ENCODE data around the gene IRF9. TPM values are rescaled to one million over a fixed set of nuclear protein-coding genes. Genes with fewer than 3 reads are reported as not detected.

Gene IRF9
- total and polyA plus RNA-seq, 2 donors from 2014 or later, result 88.9 to 141 TPM

- Histone ChIP-seq H3K4me3 (ENCODE audit: low read length in 3 of 3) (no peak overlapping the region), H3K4me1 (ENCODE audit: control insufficient read depth in 2 of 3, insufficient read depth in 2 of 3, low read depth in 1 of 3, low read length in 3 of 3) (peaks cover 0 to 8% (median 7%) of the 10 kb centered on the region in 3 donors), H3K9ac (ENCODE audit: low read length in 3 of 3) (no peak overlapping the region), H3K27me3 (ENCODE audit: control insufficient read depth, insufficient read depth, low read length) (no peaks in the 10 kb centered on the region), H3K36me3 (ENCODE audit: control insufficient read depth in 2 of 3, insufficient read depth in 3 of 3, low read length in 3 of 3) (peaks cover 9 to 59% (median 44%) of the 10 kb centered on the region in 3 donors), H3K27ac (ENCODE audit: low read depth in 2 of 2, low read length in 2 of 2) (no peak overlapping the region), H3K9me3 (ENCODE audit: control insufficient read depth in 2 of 3, insufficient read depth in 1 of 3, low read length in 3 of 3) (no peaks in the 10 kb centered on the region)
- no peak for FAIRE-seq
- intact Hi-C loops (cut with DNase I), result no loop called here
- DNase-seq, result no peak
- TF ChIP-seq, protein P1, sequence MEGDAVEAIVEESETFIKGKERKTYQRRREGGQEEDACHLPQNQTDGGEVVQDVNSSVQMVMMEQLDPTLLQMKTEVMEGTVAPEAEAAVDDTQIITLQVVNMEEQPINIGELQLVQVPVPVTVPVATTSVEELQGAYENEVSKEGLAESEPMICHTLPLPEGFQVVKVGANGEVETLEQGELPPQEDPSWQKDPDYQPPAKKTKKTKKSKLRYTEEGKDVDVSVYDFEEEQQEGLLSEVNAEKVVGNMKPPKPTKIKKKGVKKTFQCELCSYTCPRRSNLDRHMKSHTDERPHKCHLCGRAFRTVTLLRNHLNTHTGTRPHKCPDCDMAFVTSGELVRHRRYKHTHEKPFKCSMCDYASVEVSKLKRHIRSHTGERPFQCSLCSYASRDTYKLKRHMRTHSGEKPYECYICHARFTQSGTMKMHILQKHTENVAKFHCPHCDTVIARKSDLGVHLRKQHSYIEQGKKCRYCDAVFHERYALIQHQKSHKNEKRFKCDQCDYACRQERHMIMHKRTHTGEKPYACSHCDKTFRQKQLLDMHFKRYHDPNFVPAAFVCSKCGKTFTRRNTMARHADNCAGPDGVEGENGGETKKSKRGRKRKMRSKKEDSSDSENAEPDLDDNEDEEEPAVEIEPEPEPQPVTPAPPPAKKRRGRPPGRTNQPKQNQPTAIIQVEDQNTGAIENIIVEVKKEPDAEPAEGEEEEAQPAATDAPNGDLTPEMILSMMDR (IDR thresholded peaks at IDR 0.05; ENCODE audit: borderline replicate concordance, extremely low read depth, insufficient read depth), result no peak
Measured at GRCh38 chr14:24121210-24121609, 39.9 kb upstream of the IRF9 start.

DNA sequence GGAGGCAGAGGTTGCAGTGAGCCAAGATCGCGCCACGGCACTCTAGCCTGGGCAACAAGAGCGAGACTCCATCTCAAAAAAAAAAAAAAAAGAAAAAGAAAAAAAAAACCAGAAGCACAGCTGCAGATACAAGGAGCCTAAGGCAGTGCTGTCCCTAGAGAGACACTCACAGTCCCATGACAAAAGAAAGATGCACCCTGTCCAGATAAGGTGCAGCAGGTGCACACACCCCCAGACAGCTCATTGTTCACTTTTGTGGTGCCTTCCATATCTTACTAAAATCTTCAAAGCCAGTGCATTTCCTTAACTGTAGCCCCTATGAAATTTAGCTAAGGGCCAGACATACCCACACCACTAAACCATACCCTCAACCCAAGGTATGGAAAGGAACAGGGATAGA, 38.6 kb upstream of the IRF9 start:
- intact Hi-C loops (cut with DNase I), result no loop called here
- peaks cover 9 to 57% (median 44%) of the 10 kb centered on the region in 3 donors for H3K36me3 ChIP-seq (ENCODE audit: control insufficient read depth in 2 of 3, insufficient read depth in 3 of 3, low read length in 3 of 3)
- TF ChIP-seq, protein P1 (IDR thresholded peaks at IDR 0.05; ENCODE audit: borderline replicate concordance, extremely low read depth, insufficient read depth), result no peak
- no peaks in the 10 kb centered on the region for H3K4me1 ChIP-seq (ENCODE audit: control insufficient read depth in 2 of 3, insufficient read depth in 2 of 3, low read depth in 1 of 3, low read length in 3 of 3)
- no peak for DNase-seq
- H3K27me3 ChIP-seq (ENCODE audit: control insufficient read depth, insufficient read depth, low read length), result no peaks in the 10 kb centered on the region
- H3K9ac ChIP-seq (ENCODE audit: low read length in 3 of 3), result no peak overlapping the region
- H3K9me3 ChIP-seq (ENCODE audit: control insufficient read depth in 2 of 3, insufficient read depth in 1 of 3, low read length in 3 of 3), result no peaks in the 10 kb centered on the region
- FAIRE-seq, result no peak
- no peak overlapping the region for H3K27ac ChIP-seq (ENCODE audit: low read depth in 2 of 2, low read length in 2 of 2)
- H3K4me3 ChIP-seq (ENCODE audit: low read length in 3 of 3), result no peak overlapping the region

DNA sequence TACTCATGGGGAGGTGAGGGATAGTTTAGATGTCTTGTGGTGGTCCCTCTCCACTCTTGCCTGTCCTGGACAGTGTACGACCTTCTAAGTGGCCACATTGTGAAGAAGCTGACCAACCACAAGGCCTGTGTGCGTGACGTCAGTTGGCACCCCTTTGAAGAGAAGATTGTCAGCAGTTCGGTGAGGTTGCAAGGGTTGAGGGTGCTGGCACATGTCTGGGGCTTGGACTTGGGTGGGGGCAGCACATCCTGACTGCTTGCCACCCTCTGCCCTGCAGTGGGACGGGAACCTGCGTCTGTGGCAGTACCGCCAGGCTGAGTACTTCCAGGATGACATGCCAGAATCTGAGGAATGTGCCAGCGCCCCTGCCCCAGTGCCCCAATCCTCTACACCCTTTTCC, 38.2 kb upstream of the IRF9 start:
- no peaks in the 10 kb centered on the region for H3K9me3 ChIP-seq (ENCODE audit: control insufficient read depth in 2 of 3, insufficient read depth in 1 of 3, low read length in 3 of 3)
- H3K4me3 ChIP-seq (ENCODE audit: low read length in 3 of 3), result no peak overlapping the region
- TF ChIP-seq, protein P1 (IDR thresholded peaks at IDR 0.05; ENCODE audit: borderline replicate concordance, extremely low read depth, insufficient read depth), result no peak
- no peak overlapping the region for H3K27ac ChIP-seq (ENCODE audit: low read depth in 2 of 2, low read length in 2 of 2)
- intact Hi-C loops (cut with DNase I), result no loop called here
- no peak for FAIRE-seq
- no peak overlapping the region for H3K9ac ChIP-seq (ENCODE audit: low read length in 3 of 3)
- H3K4me1 ChIP-seq (ENCODE audit: control insufficient read depth in 2 of 3, insufficient read depth in 2 of 3, low read depth in 1 of 3, low read length in 3 of 3), result no peaks in the 10 kb centered on the region
- H3K36me3 ChIP-seq (ENCODE audit: control insufficient read depth in 2 of 3, insufficient read depth in 3 of 3, low read length in 3 of 3), result peaks cover 9 to 52% (median 44%) of the 10 kb centered on the region in 3 donors
- H3K27me3 ChIP-seq (ENCODE audit: control insufficient read depth, insufficient read depth, low read length), result no peaks in the 10 kb centered on the region
- no peak for DNase-seq
